ENCODE measurements around the gene HCK.

HCK gene

GRCh38 chr20:32088759-32089158 lies 36.7 kb downstream of the HCK start:
- no peak for DNase-seq (ENCODE audit: low read depth in 2 of 2)
- no peak overlapping the region for H3K4me3 ChIP-seq (replicated peaks in 1 of 2; ENCODE audit: low read depth in 2 of 2, low read length in 2 of 2)

GRCh38 chr20:32089637-32090362 lies 37.8 kb downstream of the HCK start:
- no peak for TF ChIP-seq CTCF (IDR thresholded peaks at IDR 0.05; ENCODE audit: low read depth, low read length)
- H3K4me3 ChIP-seq (replicated peaks in 1 of 2; ENCODE audit: low read depth in 2 of 2, low read length in 2 of 2): no peak overlapping the region
- DNase-seq (ENCODE audit: low read depth in 2 of 2): no peak

More at GRCh38 chr20:32088759-32089158, 36.7 kb downstream of the HCK start:
- no peak for TF ChIP-seq CTCF (IDR thresholded peaks at IDR 0.05; ENCODE audit: low read depth, low read length)

GRCh38 chr20:32091888-32092346 lies 39.9 kb downstream of the HCK start:
- peak; percentile 85 to 86 for DNase-seq (ENCODE audit: low read depth in 2 of 2)
- H3K4me3 ChIP-seq (replicated peaks in 1 of 2; ENCODE audit: low read depth in 2 of 2, low read length in 2 of 2): no peak overlapping the region
- TF ChIP-seq CTCF (IDR thresholded peaks at IDR 0.05; ENCODE audit: low read depth, low read length): peak; percentile 94

- DNase-seq (ENCODE audit: low read depth in 2 of 2): no peak
- TF ChIP-seq CTCF (IDR thresholded peaks at IDR 0.05; ENCODE audit: low read depth, low read length): no peak
- no peak overlapping the region for H3K4me3 ChIP-seq (replicated peaks in 1 of 2; ENCODE audit: low read depth in 2 of 2, low read length in 2 of 2)
Measured at GRCh38 chr20:32098786-32099185, 46.7 kb downstream of the HCK start.

GRCh38 chr20:32108814-32109391 lies 56.9 kb downstream of the HCK start:
- DNase-seq (ENCODE audit: low read depth in 2 of 2): no peak
- H3K4me3 ChIP-seq (replicated peaks in 1 of 2; ENCODE audit: low read depth in 2 of 2, low read length in 2 of 2): peak overlapping the region; percentile 96
- no peak for TF ChIP-seq CTCF (IDR thresholded peaks at IDR 0.05; ENCODE audit: low read depth, low read length)

GRCh38 chr20:32109392-32110172 lies 57.5 kb downstream of the HCK start, which contains the start of gene TM9SF4:
Gene TM9SF4 (plus strand): TSS chr20:32109714. CDS start chr20:32109741, 27 bp downstream.
- H3K4me3 ChIP-seq (replicated peaks in 1 of 2; ENCODE audit: low read depth in 2 of 2, low read length in 2 of 2): peak within 1 kb of the TSS; percentile 96
- DNase-seq (ENCODE audit: low read depth in 2 of 2): peak; percentile 96 to 97
- TF ChIP-seq CTCF (IDR thresholded peaks at IDR 0.05; ENCODE audit: low read depth, low read length): no peak
